Ovary (tissue), 9 donors: Measurements from ENCODE around the gene TSC22D4. TPM values are rescaled to one million over a fixed set of nuclear protein-coding genes. Genes with fewer than 3 reads are reported as not detected.
"Not testable (repeated sequence)": the region's sequence is repeated elsewhere in the genome, so short reads cannot be mapped to it uniquely, and the experiment has no call there.

Experiments used
- DNase-seq, 5 donors: peaks; one replicate each; pipeline ENCODE4 v3.0.0-alpha.2; 2019 to 2020
- H3K27ac ChIP-seq, 2 donors: fragments of 200-600 bp; one replicate each; pipeline versions ENCODE4 v1.5.1 to v1.8.0; 2019 to 2022
- H3K27me3 ChIP-seq: fragments of 200-600 bp; one replicate; pipeline ENCODE4 v1.8.0; 2022
- H3K36me3 ChIP-seq: fragments of 200-600 bp; sonication (generic); one replicate; pipeline ENCODE4 v1.5.1; 2019
- H3K4me1 ChIP-seq: one replicate; pipeline ENCODE4 v1.8.1; 2013; ENCODE audit warnings: mild to moderate bottlenecking, moderate library complexity; ENCODE audit not compliant: insufficient read depth
- H3K4me3 ChIP-seq: fragments of 200-600 bp; sonication (generic); one replicate; pipeline ENCODE4 v1.5.1; 2017
- H3K9me3 ChIP-seq, 2 donors: fragments of 200-600 bp in 1 of 2; sonication (generic) in 1 of 2; one replicate each; pipeline versions ENCODE4 v1.5.1 to v1.8.1; 2013 to 2019; ENCODE audit warnings: mild to moderate bottlenecking in 1 of 2, moderate library complexity in 1 of 2
- CTCF ChIP-seq, 3 donors: fragments of 450-650 bp in 2 of 3; fragments of 200-600 bp in 1 of 3; IDR thresholded peaks; one replicate each; pipeline versions ENCODE4 v1.5.1 to v1.8.0; 2016 to 2022; ENCODE audit warnings: antibody characterized with exemption in 3 of 3, mild to moderate bottlenecking in 1 of 3
- EP300 ChIP-seq: sonication (generic); formaldehyde crosslinking; IDR thresholded peaks from one replicate; pipeline ENCODE4 v1.6.1; 2017; ENCODE audit warnings: antibody characterized with exemption
- POLR2A ChIP-seq: fragments of 450-650 bp; IDR thresholded peaks from one replicate; pipeline ENCODE4 v1.6.1; 2017; ENCODE audit warnings: antibody characterized with exemption, mild to moderate bottlenecking, moderate library complexity
- WGBS, 3 donors: extraction: QIAGEN DNeasy Blood & Tissue Kit in 1 of 3; methylation state at CpG; one replicate each; pipeline versions ENCODE4 v1.1.5 to v1.1.7; 2013 to 2017; 5-methylcytosine and 5-hydroxymethylcytosine counted together
- intact Hi-C, 4 donors: fragments of 100-400 bp; cut with DNase I; formaldehyde crosslinking; loops; one replicate each; pipeline versions ENCODE4 v1.11.0 to v1.15.1; 2022 to 2023
- polyA plus RNA-seq, 2 donors: library from polyadenylated mRNA; stranded (reverse); fragments of 200-250 nt in 1 of 2; fragments of 350-450 nt in 1 of 2; fragmentation: Illumina TruSeq in 1 of 2; extraction: RNeasy Lipid Tissue Mini Kit (QIAGEN cat#74804) in 1 of 2; gene quantifications; one replicate each; pipeline ENCODE4 v1.2.3, GENCODE V29; 2013 to 2014
- total RNA-seq, 7 donors: library from RNA; depleted of rRNA in 2 of 7; stranded (reverse); fragments of >200 nt in 2 of 7; fragmentation: NEBNext Ultra II Directional in 3 of 7; extraction: Animal tissue kit (Norgen Biotek cat#: 25700) in 3 of 7; gene quantifications; one replicate each; pipeline versions ENCODE4 v1.1.0 to v1.2.4, GENCODE V29; 2016 to 2023
- donor health status: DM: no; HTN: no; CAD: no; lungs with moderate emphysema.
- donor health status: DM: no; HTN: no; CAD: no.
- donor health status: Bipolar disorder and iron deficiency.
- donor health status: DM: yes; HTN: yes; CAD: no.
- donor health status: DM: no; HTN: no; CAD: no.
- donor health status: DM: yes; HTN: yes; CAD: no.

TSC22D4 gene
- total and polyA plus RNA-seq, 9 donors = 6.5 to 57.3 (median 40.4) TPM

GRCh38 chr7:100455206-100455605, 23.8 kb downstream of the TSC22D4 start:
- no peaks in the 10 kb centered on the region for H3K9me3 ChIP-seq
- no peak overlapping the region for H3K27ac ChIP-seq
- TF ChIP-seq EP300 = no peak
- TF ChIP-seq POLR2A = no peak
- no peak for TF ChIP-seq CTCF (IDR thresholded peaks at IDR 0.05)
- H3K36me3 ChIP-seq = no peaks in the 10 kb centered on the region
- H3K4me3 ChIP-seq = no peak overlapping the region
- intact Hi-C loops = no loop called here
- H3K4me1 ChIP-seq = peaks cover 2% of the 10 kb centered on the region
- DNase-seq = no peak
- 83 to 93% (median 89%) methylated on average over 3 of the region's 3 CpGs for WGBS, 3 donors
- no peaks in the 10 kb centered on the region for H3K27me3 ChIP-seq

- H3K9me3 ChIP-seq, intact Hi-C loops, H3K4me1 ChIP-seq, H3K4me3 ChIP-seq, H3K27me3 ChIP-seq, DNase-seq, H3K36me3 ChIP-seq, H3K27ac ChIP-seq: not testable (repeated sequence)
- 91 to 94% (median 93%) methylated on average over 8 of the region's 8 CpGs for WGBS, 3 donors
Measured at GRCh38 chr7:100453854-100454253, 25.2 kb downstream of the TSC22D4 start.

- WGBS, 3 donors = 76 to 84% (median 81%) methylated on average over 3 of the region's 3 CpGs
- H3K4me3 ChIP-seq = no peak overlapping the region
Measured at GRCh38 chr7:100452513-100452912, 26.5 kb downstream of the TSC22D4 start.

GRCh38 chr7:100449190-100449795, 29.7 kb downstream of the TSC22D4 start:
- intact Hi-C loops = no loop called here
- WGBS, 3 donors = 72 to 79% (median 77%) methylated on average over 13 of the region's 13 CpGs
- Histone ChIP-seq H3K9me3 (no peaks in the 10 kb centered on the region), H3K4me3 (no peak overlapping the region), H3K27ac (peak overlapping the region; percentile 3 to 45), H3K36me3 (no peaks in the 10 kb centered on the region), H3K4me1 (peaks cover 2% of the 10 kb centered on the region), H3K27me3 (no peaks in the 10 kb centered on the region)
- peak in 2 of 5 donors; percentile 37 to 55 for DNase-seq
- TF ChIP-seq CTCF (IDR thresholded peaks at IDR 0.05) (no peak), EP300 (no peak), POLR2A (no peak)

More at GRCh38 chr7:100452513-100452912, 26.5 kb downstream of the TSC22D4 start:
- intact Hi-C loops = no loop called here
- peaks cover 2% of the 10 kb centered on the region for H3K4me1 ChIP-seq
- no peak for DNase-seq
- no peaks in the 10 kb centered on the region for H3K9me3 ChIP-seq
- H3K27me3 ChIP-seq = no peaks in the 10 kb centered on the region
- H3K27ac ChIP-seq = no peak overlapping the region
- H3K36me3 ChIP-seq = no peaks in the 10 kb centered on the region
- TF ChIP-seq CTCF (IDR thresholded peaks at IDR 0.05) (no peak), POLR2A (no peak), EP300 (no peak)

GRCh38 chr7:100447363-100447762, 31.7 kb downstream of the TSC22D4 start:
- H3K9me3 ChIP-seq, H3K4me1 ChIP-seq, H3K27ac ChIP-seq, H3K27me3 ChIP-seq, H3K4me3 ChIP-seq, intact Hi-C loops, DNase-seq, H3K36me3 ChIP-seq: not testable (repeated sequence)
- WGBS, 3 donors = 95 to 97% (median 95%) methylated on average over 8 of the region's 8 CpGs
